ENCODE results near the gene ISLR2.

- TF ChIP-seq, protein P1, sequence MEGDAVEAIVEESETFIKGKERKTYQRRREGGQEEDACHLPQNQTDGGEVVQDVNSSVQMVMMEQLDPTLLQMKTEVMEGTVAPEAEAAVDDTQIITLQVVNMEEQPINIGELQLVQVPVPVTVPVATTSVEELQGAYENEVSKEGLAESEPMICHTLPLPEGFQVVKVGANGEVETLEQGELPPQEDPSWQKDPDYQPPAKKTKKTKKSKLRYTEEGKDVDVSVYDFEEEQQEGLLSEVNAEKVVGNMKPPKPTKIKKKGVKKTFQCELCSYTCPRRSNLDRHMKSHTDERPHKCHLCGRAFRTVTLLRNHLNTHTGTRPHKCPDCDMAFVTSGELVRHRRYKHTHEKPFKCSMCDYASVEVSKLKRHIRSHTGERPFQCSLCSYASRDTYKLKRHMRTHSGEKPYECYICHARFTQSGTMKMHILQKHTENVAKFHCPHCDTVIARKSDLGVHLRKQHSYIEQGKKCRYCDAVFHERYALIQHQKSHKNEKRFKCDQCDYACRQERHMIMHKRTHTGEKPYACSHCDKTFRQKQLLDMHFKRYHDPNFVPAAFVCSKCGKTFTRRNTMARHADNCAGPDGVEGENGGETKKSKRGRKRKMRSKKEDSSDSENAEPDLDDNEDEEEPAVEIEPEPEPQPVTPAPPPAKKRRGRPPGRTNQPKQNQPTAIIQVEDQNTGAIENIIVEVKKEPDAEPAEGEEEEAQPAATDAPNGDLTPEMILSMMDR (IDR thresholded peaks at IDR 0.05) = no peak
- TF ChIP-seq POLR2A (IDR thresholded peaks at IDR 0.05) = no peak
Observed at GRCh38 chr15:74108111-74108510, 22.3 kb upstream of the ISLR2 start.
